Kidney (tissue), 14 donors: ENCODE data around the gene NUDCD3. TPM values are rescaled to one million over a fixed set of nuclear protein-coding genes. Genes with fewer than 3 reads are reported as not detected.
"Not testable (repeated sequence)": the region's sequence is repeated elsewhere in the genome, so short reads cannot be mapped to it uniquely, and the experiment has no call there.

Experiments used
- DNase-seq, 5 donors: peaks; one replicate each; pipeline ENCODE4 v3.0.0-alpha.2; 2013 to 2020
- FAIRE-seq: peaks from 2 replicates; lab custom pipeline; 2012; peaks lifted over from hg19 to GRCh38; lab: Jason Lieb, UNC
- H3K27ac ChIP-seq, 2 donors: one replicate each; pipeline ENCODE4 v1.7.0; 2013; ENCODE audit warnings: low read depth in 2 of 2, low read length in 2 of 2, inconsistent platforms in 1 of 2
- H3K27me3 ChIP-seq: one replicate; pipeline ENCODE4 v1.7.1; 2013; ENCODE audit warnings: low read length, inconsistent platforms; ENCODE audit not compliant: control insufficient read depth, insufficient read depth
- H3K36me3 ChIP-seq, 3 donors: one replicate each; pipeline versions ENCODE4 v1.7.0 to v1.7.1; 2013; ENCODE audit warnings: low read length in 3 of 3, control low read depth in 1 of 3, inconsistent platforms in 1 of 3; ENCODE audit not compliant: insufficient read depth in 3 of 3, control insufficient read depth in 2 of 3
- H3K4me1 ChIP-seq, 3 donors: one replicate each; pipeline versions ENCODE4 v1.7.0 to v1.7.1; 2013; ENCODE audit warnings: low read length in 3 of 3, inconsistent platforms in 1 of 3, low read depth in 1 of 3; ENCODE audit not compliant: control insufficient read depth in 2 of 3, insufficient read depth in 2 of 3
- H3K4me3 ChIP-seq, 3 donors: one replicate each; pipeline versions ENCODE4 v1.7.0 to v1.8.1; 2013; ENCODE audit warnings: low read length in 3 of 3, control low read depth in 1 of 3, inconsistent platforms in 1 of 3
- H3K9ac ChIP-seq, 3 donors: one replicate each; pipeline versions ENCODE4 v1.7.0 to v1.7.1; 2013; ENCODE audit warnings: low read length in 3 of 3, control low read depth in 1 of 3, inconsistent platforms in 1 of 3
- H3K9me3 ChIP-seq, 3 donors: one replicate each; pipeline versions ENCODE4 v1.7.0 to v1.7.1; 2013; ENCODE audit warnings: low read length in 3 of 3, control low read depth in 1 of 3, inconsistent platforms in 1 of 3; ENCODE audit not compliant: control insufficient read depth in 2 of 3, insufficient read depth in 1 of 3
- CTCF ChIP-seq: IDR thresholded peaks from 3 replicates; pipeline ENCODE4 v1.5.1; 2012; ENCODE audit warnings: mild to moderate bottlenecking, moderate library complexity, borderline replicate concordance; ENCODE audit not compliant: insufficient read depth; ENCODE audit errors: extremely low read depth
- intact Hi-C: fragments of 100-400 bp; cut with DNase I; formaldehyde crosslinking; loops from one replicate; pipeline ENCODE4 v1.11.1; 2022
- polyA plus RNA-seq: library from polyadenylated mRNA; stranded (reverse); fragments of 350-450 nt; fragmentation: Illumina TruSeq; extraction: RNeasy Lipid Tissue Mini Kit (QIAGEN cat#74804); gene quantifications from one replicate; pipeline ENCODE4 v1.2.3, GENCODE V29; 2014; ENCODE audit warnings: low read depth, low replicate concordance; ENCODE audit not compliant: insufficient read depth
- total RNA-seq: library from RNA; stranded (reverse); fragmentation: NEBNext Ultra II Directional; extraction: Animal tissue kit (Norgen Biotek cat#: 25700); gene quantifications from one replicate; pipeline ENCODE4 v1.2.1, GENCODE V29; 2021
- donor health status: control.
- donor health status: control.
- donor health status: control.
- donor health status: control.
- donor health status: control.
- donor health status: DM: yes; HTN: yes; CAD: no.
- donor health status: Normal renal cell carcinoma (clear cell type).

The NUDCD3 gene
- total and polyA plus RNA-seq, 2 donors from 2014 or later, result 37.9 to 97.7 TPM

GRCh38 chr7:44431091-44431608 lies 59.3 kb downstream of the NUDCD3 start:
- Histone ChIP-seq H3K27me3 (no peaks in the 10 kb centered on the region), H3K4me3 (no peak overlapping the region), H3K27ac (no peak overlapping the region), H3K9ac (no peak overlapping the region), H3K36me3 (peaks cover under 1 to 6% (median 3%) of the 10 kb centered on the region in 3 donors), H3K4me1 (no peaks in the 10 kb centered on the region), H3K9me3 (no peaks in the 10 kb centered on the region)
- no peak for FAIRE-seq
- intact Hi-C loops, result no loop called here
- no peak for DNase-seq
- TF ChIP-seq CTCF, result no peak

- H3K27me3 ChIP-seq, result no peaks in the 10 kb centered on the region
- H3K4me3 ChIP-seq, result no peak overlapping the region
- no peaks in the 10 kb centered on the region for H3K4me1 ChIP-seq
- DNase-seq, result no peak
- no peaks in the 10 kb centered on the region for H3K9me3 ChIP-seq
- no peak for TF ChIP-seq CTCF
- H3K36me3 ChIP-seq, result peaks cover 3 to 8% (median 6%) of the 10 kb centered on the region in 3 donors
- no peak for FAIRE-seq
- H3K9ac ChIP-seq, result no peak overlapping the region
- H3K27ac ChIP-seq, result no peak overlapping the region
- intact Hi-C loops, result no loop called here
Measured at GRCh38 chr7:44430054-44430453, 60.4 kb downstream of the NUDCD3 start.

GRCh38 chr7:44424762-44425161 lies 65.7 kb downstream of the NUDCD3 start:
- DNase-seq, FAIRE-seq, H3K4me3 ChIP-seq, H3K27ac ChIP-seq, H3K9me3 ChIP-seq, H3K36me3 ChIP-seq, intact Hi-C loops, H3K9ac ChIP-seq, H3K27me3 ChIP-seq, H3K4me1 ChIP-seq: not testable (repeated sequence)

GRCh38 chr7:44416941-44417340 lies 73.5 kb downstream of the NUDCD3 start:
- Histone ChIP-seq H3K4me3 (no peak overlapping the region), H3K9me3 (peaks cover 0 to 1% (median 0%) of the 10 kb centered on the region in 3 donors), H3K36me3 (peaks cover 0 to 4% (median 2%) of the 10 kb centered on the region in 3 donors), H3K9ac (no peak overlapping the region), H3K27me3 (no peaks in the 10 kb centered on the region), H3K4me1 (peaks cover 0 to 2% (median 0%) of the 10 kb centered on the region in 3 donors), H3K27ac (no peak overlapping the region)
- FAIRE-seq (no peak), DNase-seq (no peak)
- TF ChIP-seq CTCF, result no peak
- intact Hi-C loops, result no loop called here
